ENCODE data around the gene CSPG4. TPM values are rescaled to one million over a fixed set of nuclear protein-coding genes. Genes with fewer than 3 reads are reported as not detected.

CSPG4 gene
- total and polyA plus RNA-seq, 2 of the 8 experiments (the other 6 are each of a cell fraction or from before 2014, with no cell fraction given) = 1.4 to 3.0 TPM

DNA sequence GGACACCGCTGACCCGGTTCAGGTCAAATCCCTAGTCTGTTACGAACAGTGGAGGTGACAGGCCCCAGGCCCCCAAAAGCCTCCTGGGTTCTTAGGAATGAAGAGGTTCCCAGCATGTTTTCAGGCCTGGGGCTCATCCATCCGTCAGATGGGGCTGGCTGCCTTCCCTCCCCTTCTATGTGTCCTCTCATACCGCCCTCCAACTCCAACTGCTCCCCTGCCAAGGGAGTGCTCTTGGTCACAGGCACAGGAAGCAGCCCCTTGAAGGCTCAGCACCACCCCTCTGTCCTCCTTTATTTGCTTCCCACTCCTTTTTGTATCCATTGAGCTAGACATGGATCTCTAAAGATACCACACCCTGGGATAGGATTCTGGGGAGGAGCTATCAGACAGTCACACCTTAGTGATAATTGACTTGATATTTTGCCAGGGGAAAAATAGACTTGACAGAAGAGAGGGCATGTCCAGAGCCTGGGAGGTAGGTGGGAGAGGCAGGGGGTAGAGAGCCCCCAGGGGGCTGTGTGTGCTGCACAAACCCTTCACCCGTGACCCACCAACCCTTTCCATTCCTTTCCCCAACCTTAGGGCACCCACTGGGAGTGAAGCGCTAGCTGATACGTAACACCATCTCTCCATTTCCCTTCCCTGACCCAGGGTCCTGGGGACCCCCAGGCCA, 10.7 kb upstream of the CSPG4 start:
- ChIA-PET POLR2A (ENCODE audit: partially characterized antibody) (interaction anchor here (1.3 kb wide), 1 partner anchor 17 kb away, joined by 7 read pairs; no protein-coding TSS in a partner anchor), CTCF (ENCODE audit: partially characterized antibody) (interaction anchor here (0.5 to 15.3 kb wide), 9 partner anchors 9 to 125 kb away, joined by 3 to 224 read pairs (median 3); partner anchors contain the start of gene CSPG4)
- no peak overlapping the region for H3K27ac ChIP-seq (ENCODE audit: low read depth, low read length)
- no peak overlapping the region for H2BK120ac ChIP-seq (replicated peaks; ENCODE audit: low read depth, low read length)
- peaks cover 0 to 5% (median 0%) of the 10 kb centered on the region in 4 experiments; a peak in 4 of 7 replicates for H3K27me3 ChIP-seq (replicated peaks in 1 of 4; ENCODE audit: control insufficient read depth in 3 of 4, extremely low read depth in 1 of 4, insufficient read depth in 3 of 4, low read length in 3 of 4)
- no peak overlapping the region for H3K4me2 ChIP-seq (ENCODE audit: insufficient read depth in 1 of 2, low read depth in 2 of 2, low read length in 2 of 2)
- no peak overlapping the region for H3K4ac ChIP-seq (replicated peaks; ENCODE audit: insufficient read length, low read depth, low read length)
- no peak overlapping the region for H4K91ac ChIP-seq (replicated peaks; ENCODE audit: insufficient read length, low read length)
- H3K23ac ChIP-seq (ENCODE audit: insufficient read length) = no peak overlapping the region
- no peaks in the 10 kb centered on the region for H3K36me3 ChIP-seq (ENCODE audit: control insufficient read depth in 2 of 4, insufficient read depth in 4 of 4, low read length in 3 of 4)
- H4K20me1 ChIP-seq (replicated peaks in 1 of 2; ENCODE audit: control insufficient read depth in 1 of 2, insufficient read depth in 2 of 2, low read length in 2 of 2) = peaks cover 0 to 2% of the 10 kb centered on the region in 2 experiments
- no peak overlapping the region for H3K14ac ChIP-seq (ENCODE audit: insufficient read length)
- no peak overlapping the region; a peak in 1 of 7 replicates for H3K9ac ChIP-seq (replicated peaks in 1 of 4; ENCODE audit: extremely low read depth in 1 of 4, low read depth in 3 of 4, low read length in 3 of 4)
- no peak overlapping the region for H2BK12ac ChIP-seq (ENCODE audit: low read depth, low read length)
- H3K23me2 ChIP-seq (ENCODE audit: low read depth, low read length) = no peaks in the 10 kb centered on the region
- H4K8ac ChIP-seq (ENCODE audit: extremely low read depth, insufficient read depth, low read length) = no peak overlapping the region
- H2BK15ac ChIP-seq (ENCODE audit: low read length) = no peak overlapping the region
- WGBS, 2 experiments (ENCODE audit: extremely low coverage in 1 of 2, insufficient coverage in 1 of 2, insufficient read length in 1 of 2, insufficient replicate concordance in 2 of 2, low coverage in 1 of 2, low lambda C conversion rate in 2 of 2, missing lambda C conversion rate in 1 of 2) = 85% methylated on average over 8 of the region's 8 CpGs; no CpG with 5 or more reads in 1 of the 2 experiments
- H3K56ac ChIP-seq (replicated peaks; ENCODE audit: insufficient read length, low read depth, low read length) = no peak overlapping the region
- H3K79me1 ChIP-seq (ENCODE audit: low read depth, low read length) = no peaks in the 10 kb centered on the region; the same call in 1 of the 2 replicates
- no peaks in the 10 kb centered on the region for H3K9me3 ChIP-seq (ENCODE audit: insufficient read depth in 2 of 2, low read depth in 1 of 2, low read length in 1 of 2)
- H3K18ac ChIP-seq (ENCODE audit: extremely low read depth, low read length) = no peak overlapping the region
- H2AK5ac ChIP-seq (ENCODE audit: low read depth, low read length) = no peak overlapping the region
- no peaks in the 10 kb centered on the region; a peak in 1 of 7 replicates for H3K4me1 ChIP-seq (replicated peaks in 1 of 4; ENCODE audit: control insufficient read depth in 3 of 4, insufficient read depth in 4 of 4, low read length in 3 of 4)
- no peak overlapping the region for H2AFZ ChIP-seq (ENCODE audit: low read length)
- H4K5ac ChIP-seq (ENCODE audit: insufficient read length, low read depth, low read length) = no peak overlapping the region
- DNase-seq (ENCODE audit: low read depth in 1 of 2, low spot score in 2 of 2) = no peak
- no peak for TF ChIP-seq SRF (IDR thresholded peaks at IDR 0.05; ENCODE audit: low read depth, low read length)
- no peak for TF ChIP-seq SP1 (IDR thresholded peaks at IDR 0.05; ENCODE audit: low read depth, low read length)
- H2BK5ac ChIP-seq (ENCODE audit: low read depth, low read length) = no peak overlapping the region
- FAIRE-seq = no peak
- H3K4me3 ChIP-seq (ENCODE audit: extremely low read depth in 1 of 4, insufficient read depth in 2 of 4, low read depth in 3 of 4, low read length in 4 of 4) = no peak overlapping the region
- no peak overlapping the region for H2BK20ac ChIP-seq (ENCODE audit: low read length)
- H3K79me2 ChIP-seq (ENCODE audit: control insufficient read depth in 1 of 2, insufficient read depth in 2 of 2, low read length in 2 of 2) = no peaks in the 10 kb centered on the region

All from H1 (cell line).